IPS-18c (cell line): ENCODE data around the gene SPDL1.
"Not testable (repeated sequence)": the region's sequence is repeated elsewhere in the genome, so short reads cannot be mapped to it uniquely, and the experiment has no call there.

Source experiments
- H3K4me3 ChIP-seq: 2 replicates; pipeline ENCODE4 v1.7.0; 2013; ENCODE audit warnings: low read depth, mild to moderate bottlenecking, low read length, moderate library complexity; ENCODE audit not compliant: insufficient read depth
- H3K9me3 ChIP-seq: one replicate; pipeline ENCODE4 v1.6.1; 2013; ENCODE audit warnings: mild to moderate bottlenecking, low read length, moderate library complexity; ENCODE audit not compliant: control insufficient read depth, insufficient read depth

SPDL1 gene

GRCh38 chr5:169607882-169608281, 24.3 kb downstream of the SPDL1 start:
- H3K9me3 ChIP-seq, result no peaks in the 10 kb centered on the region
- H3K4me3 ChIP-seq, result no peak overlapping the region

GRCh38 chr5:169609716-169610115, 26.1 kb downstream of the SPDL1 start:
- H3K9me3 ChIP-seq, result no peaks in the 10 kb centered on the region
- no peak overlapping the region for H3K4me3 ChIP-seq

- Histone ChIP-seq H3K9me3 (no peaks in the 10 kb centered on the region), H3K4me3 (no peak overlapping the region)
These were observed 27.0 kb downstream of the SPDL1 start for GRCh38 chr5:169610606-169611005.

DNA sequence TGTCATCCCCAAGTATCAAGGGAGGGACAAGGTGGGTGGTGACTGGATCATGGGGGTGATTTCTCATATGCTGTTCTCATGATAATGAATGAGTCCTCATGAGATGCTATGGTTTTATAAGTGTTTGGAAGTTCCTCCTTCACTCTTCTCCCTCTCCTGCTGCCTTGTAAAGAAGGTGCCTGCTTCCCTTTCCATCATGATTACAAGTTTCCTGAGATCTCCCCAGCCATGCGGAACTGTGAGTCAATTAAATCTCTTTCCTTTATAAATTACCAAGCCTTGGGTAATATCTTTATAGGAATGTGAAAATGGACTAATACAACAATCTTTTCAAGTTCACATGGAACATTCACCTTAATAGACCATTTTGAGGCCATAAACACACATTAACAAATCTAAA, 32.0 kb downstream of the SPDL1 start:
- Histone ChIP-seq H3K9me3 (no peaks in the 10 kb centered on the region), H3K4me3 (no peak overlapping the region)

- H3K9me3 ChIP-seq, H3K4me3 ChIP-seq: not testable (repeated sequence)
These were observed 40.7 kb downstream of the SPDL1 start for GRCh38 chr5:169624307-169624706.

- no peak overlapping the region for H3K4me3 ChIP-seq
- peaks cover 2% of the 10 kb centered on the region for H3K9me3 ChIP-seq
These were observed 43.2 kb downstream of the SPDL1 start for GRCh38 chr5:169626779-169627178.

DNA sequence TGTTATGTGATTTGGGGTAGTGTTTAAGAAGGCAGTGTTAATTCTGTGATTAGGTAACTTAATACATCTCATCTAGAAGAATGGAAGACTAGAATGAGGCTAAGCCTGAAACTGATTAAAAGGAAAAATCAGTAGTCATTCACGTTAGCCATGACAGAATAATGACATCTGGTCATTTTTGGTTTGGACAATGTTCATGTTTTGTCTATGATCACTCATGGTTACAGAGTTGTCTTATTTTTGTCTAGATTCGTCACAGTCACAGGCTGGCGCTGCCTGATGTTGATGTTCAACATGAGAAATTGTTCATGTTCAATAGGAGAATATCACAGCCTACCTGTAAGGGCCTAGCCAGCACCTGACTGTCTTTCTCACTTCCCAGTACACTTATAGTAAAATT, 44.0 kb downstream of the SPDL1 start:
- Histone ChIP-seq H3K9me3 (peaks cover 2% of the 10 kb centered on the region), H3K4me3 (no peak overlapping the region)

GRCh38 chr5:169628892-169629291, 45.3 kb downstream of the SPDL1 start:
- Histone ChIP-seq H3K9me3 (peaks cover 2% of the 10 kb centered on the region), H3K4me3 (no peak overlapping the region)

DNA sequence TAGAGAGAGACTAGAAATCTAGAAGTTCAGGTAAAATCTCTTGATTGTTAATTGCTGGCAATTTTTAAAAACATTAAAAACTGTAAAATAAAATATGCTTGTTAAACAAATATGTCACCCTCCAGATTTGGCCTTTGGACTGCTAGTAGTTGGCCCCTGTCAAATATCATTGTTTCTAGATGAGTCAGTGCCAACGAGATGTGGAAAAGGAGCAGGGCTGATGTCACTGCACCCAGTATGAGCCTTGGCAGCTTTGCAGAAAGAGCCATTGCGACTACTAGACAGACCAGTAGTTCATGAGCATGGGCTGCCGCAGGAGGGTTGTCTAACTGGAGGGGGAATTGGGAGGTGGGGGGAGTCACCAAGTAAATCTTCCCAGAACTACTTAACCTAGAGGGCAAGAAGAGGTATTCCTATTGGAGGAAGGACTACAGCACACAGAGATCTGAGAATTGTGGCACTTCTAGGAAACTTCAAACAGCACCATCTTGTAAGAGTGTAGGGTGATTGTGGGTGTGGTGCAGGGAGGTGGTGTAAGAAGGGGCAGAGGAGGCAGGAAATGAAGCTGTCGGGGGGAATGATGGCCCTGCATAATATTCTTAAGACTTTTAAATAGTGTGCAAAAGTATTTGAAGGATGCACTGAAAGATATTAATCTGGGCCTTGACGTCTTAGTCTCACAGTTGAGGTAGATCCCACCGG, 46.4 kb downstream of the SPDL1 start:
- Histone ChIP-seq H3K4me3 (no peak overlapping the region), H3K9me3 (peaks cover 2% of the 10 kb centered on the region)

- H3K4me3 ChIP-seq, result no peak overlapping the region
- no peaks in the 10 kb centered on the region for H3K9me3 ChIP-seq
These were observed 47.8 kb downstream of the SPDL1 start for GRCh38 chr5:169631360-169631759.

DNA sequence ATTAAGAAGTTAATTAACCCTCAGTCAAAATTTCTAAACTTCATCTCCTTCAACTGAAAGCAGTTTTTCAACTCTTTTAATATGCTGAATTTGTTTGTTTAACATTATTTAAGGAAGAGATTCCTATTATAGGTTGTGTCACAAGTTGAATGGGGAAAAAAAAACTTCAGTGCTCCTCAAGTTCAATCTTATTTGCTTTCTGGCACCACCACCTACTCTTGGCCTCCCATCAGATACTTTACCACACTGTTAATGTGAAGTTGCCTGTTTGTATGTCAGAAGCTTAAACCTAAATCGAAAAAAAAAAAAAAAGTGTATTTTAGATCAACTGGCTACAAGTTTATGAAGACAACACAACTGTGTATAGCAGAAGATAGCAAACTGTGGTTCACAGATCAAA, 49.4 kb downstream of the SPDL1 start:
- H3K4me3 ChIP-seq, result no peak overlapping the region
- H3K9me3 ChIP-seq, result no peaks in the 10 kb centered on the region

GRCh38 chr5:169634606-169635005, 51.0 kb downstream of the SPDL1 start:
- H3K9me3 ChIP-seq, result peaks cover 4% of the 10 kb centered on the region
- no peak overlapping the region for H3K4me3 ChIP-seq

GRCh38 chr5:169635936-169636335, 52.4 kb downstream of the SPDL1 start:
- H3K9me3 ChIP-seq, result peaks cover 4% of the 10 kb centered on the region
- no peak overlapping the region for H3K4me3 ChIP-seq

DNA sequence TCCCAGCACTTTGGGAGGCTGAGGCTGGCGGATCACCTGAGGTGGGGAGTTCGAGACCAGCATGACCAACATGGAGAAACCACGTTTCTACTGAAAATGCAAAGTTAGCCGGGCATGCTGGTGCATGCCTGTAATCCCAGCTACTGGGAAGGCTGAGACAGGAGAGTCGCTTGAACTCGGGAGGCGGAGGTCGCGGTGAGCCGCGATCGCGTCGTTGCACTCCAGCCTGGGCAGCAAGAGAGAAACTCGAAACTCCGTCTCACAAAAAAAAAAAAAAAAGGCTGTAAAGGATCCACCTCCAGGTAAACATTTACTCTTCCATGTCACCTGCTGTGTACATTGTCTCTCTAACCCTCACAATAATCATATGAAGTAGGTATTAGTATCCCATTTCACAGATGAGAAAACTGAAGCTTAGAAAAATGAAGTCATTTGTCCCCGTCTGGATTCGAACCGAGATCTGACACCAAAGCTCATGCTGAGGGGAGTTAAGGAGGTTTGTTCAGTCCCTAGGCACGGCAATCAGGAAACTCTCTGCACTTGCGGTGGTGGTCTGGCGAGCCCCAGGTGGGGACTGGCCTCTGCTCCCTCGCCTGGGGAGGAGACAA, 53.0 kb downstream of the SPDL1 start:
- H3K4me3 ChIP-seq, result peak overlapping the region; percentile 59

GRCh38 chr5:169637085-169637548, 53.5 kb downstream of the SPDL1 start, which contains the start of gene DOCK2:
Gene DOCK2 (plus strand): TSS chr5:169637275. CDS start chr5:169637327, 52 bp downstream.
- H3K4me3 ChIP-seq, result peak within 1 kb of the TSS; percentile 59
- H3K9me3 ChIP-seq, result peaks cover 4% of the 10 kb centered on the region

More for the DNA sequence above, 53.0 kb downstream of the SPDL1 start:
- peaks cover 4% of the 10 kb centered on the region for H3K9me3 ChIP-seq

- H3K4me3 ChIP-seq, result peak overlapping the region; percentile 59
- peaks cover 4% of the 10 kb centered on the region for H3K9me3 ChIP-seq
These were observed 54.1 kb downstream of the SPDL1 start for GRCh38 chr5:169637549-169638121.

- Histone ChIP-seq H3K9me3 (peaks cover 4% of the 10 kb centered on the region), H3K4me3 (no peak overlapping the region)
These were observed 57.7 kb downstream of the SPDL1 start for GRCh38 chr5:169641253-169641652.

DNA sequence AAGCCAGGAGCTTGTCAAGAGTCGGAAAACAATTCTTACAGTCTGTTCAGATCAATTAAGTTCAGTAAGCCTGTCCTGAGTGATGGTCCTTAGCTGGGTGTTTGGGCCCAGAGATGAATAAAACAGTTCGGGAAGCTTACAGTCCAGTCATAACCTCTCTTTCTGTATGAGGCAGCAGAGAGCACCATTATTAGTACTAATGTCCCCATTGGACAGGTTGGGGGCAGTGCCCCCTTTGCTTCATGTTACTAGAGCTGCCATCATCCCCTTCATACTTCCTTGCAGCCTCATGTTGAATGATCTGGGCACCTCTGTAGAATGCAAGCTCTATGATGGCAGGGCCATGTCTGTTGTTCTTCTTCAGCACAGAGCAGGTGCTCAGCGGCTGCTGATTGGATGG, 63.3 kb downstream of the SPDL1 start:
- H3K9me3 ChIP-seq, result peaks cover 2% of the 10 kb centered on the region
- H3K4me3 ChIP-seq, result no peak overlapping the region
